GM18498 (cell line): ENCODE results near the gene ADAMTS7.
A peak's percentile ranks its signal among the peaks of the same experiment; 100 is the strongest.
"Not testable (repeated sequence)": the region's sequence is repeated elsewhere in the genome, so short reads cannot be mapped to it uniquely, and the experiment has no call there.

Experiments
- ATAC-seq: cut with Tn5 transposase; IDR thresholded peaks from one replicate; pipeline ENCODE4 v1.9.1; 2021; ENCODE audit warnings: mild to moderate bottlenecking, moderate library complexity; ENCODE audit not compliant: unreplicated experiment

The ADAMTS7 gene, protein sequence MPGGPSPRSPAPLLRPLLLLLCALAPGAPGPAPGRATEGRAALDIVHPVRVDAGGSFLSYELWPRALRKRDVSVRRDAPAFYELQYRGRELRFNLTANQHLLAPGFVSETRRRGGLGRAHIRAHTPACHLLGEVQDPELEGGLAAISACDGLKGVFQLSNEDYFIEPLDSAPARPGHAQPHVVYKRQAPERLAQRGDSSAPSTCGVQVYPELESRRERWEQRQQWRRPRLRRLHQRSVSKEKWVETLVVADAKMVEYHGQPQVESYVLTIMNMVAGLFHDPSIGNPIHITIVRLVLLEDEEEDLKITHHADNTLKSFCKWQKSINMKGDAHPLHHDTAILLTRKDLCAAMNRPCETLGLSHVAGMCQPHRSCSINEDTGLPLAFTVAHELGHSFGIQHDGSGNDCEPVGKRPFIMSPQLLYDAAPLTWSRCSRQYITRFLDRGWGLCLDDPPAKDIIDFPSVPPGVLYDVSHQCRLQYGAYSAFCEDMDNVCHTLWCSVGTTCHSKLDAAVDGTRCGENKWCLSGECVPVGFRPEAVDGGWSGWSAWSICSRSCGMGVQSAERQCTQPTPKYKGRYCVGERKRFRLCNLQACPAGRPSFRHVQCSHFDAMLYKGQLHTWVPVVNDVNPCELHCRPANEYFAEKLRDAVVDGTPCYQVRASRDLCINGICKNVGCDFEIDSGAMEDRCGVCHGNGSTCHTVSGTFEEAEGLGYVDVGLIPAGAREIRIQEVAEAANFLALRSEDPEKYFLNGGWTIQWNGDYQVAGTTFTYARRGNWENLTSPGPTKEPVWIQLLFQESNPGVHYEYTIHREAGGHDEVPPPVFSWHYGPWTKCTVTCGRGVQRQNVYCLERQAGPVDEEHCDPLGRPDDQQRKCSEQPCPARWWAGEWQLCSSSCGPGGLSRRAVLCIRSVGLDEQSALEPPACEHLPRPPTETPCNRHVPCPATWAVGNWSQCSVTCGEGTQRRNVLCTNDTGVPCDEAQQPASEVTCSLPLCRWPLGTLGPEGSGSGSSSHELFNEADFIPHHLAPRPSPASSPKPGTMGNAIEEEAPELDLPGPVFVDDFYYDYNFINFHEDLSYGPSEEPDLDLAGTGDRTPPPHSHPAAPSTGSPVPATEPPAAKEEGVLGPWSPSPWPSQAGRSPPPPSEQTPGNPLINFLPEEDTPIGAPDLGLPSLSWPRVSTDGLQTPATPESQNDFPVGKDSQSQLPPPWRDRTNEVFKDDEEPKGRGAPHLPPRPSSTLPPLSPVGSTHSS (N-terminal part only)

DNA sequence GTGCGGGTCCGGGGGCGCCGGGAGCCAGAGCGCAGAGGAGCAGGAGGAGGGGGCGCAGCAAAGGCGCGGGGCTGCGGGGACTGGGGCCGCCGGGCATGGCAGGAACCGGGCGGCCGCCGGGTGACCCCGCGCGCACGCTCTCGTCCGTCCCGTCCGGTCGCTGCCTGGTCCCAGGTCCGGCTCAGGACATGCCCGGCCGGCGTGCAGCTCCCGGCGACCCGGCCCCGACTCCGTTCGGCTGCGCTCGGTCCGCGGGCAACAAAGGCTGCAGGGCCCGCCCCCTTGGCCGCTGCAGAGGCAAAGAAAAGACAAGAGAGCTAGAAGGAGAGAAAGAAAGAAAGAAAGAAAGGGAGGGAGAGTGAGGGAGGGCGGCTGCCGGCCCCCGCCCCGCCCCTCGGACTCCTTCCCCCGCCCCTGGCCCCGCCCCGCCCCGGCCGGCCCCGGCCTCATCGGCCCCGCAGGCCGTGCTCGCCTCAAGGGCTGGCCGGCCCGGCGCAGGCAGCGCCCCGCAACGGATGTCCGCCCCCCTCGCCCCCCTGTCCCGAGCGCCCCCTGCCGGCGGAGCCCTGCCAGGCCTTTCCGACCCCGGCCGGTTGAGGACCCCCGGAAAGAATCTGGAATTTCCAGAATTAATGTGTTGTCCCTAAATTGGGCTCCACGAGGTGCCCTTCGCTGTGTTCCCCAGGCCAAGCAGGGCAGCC lies at the start of gene ADAMTS7:
Gene ADAMTS7 (minus strand): TSS at position 341 of the 701 bp plus-strand sequence. CDS start 244 bp downstream, at position 97.
- peak; percentile 67 for ATAC-seq

GRCh38 chr15:78859971-78860719 lies 48.9 kb upstream of the ADAMTS7 start:
- peak; percentile 86 for ATAC-seq

DNA sequence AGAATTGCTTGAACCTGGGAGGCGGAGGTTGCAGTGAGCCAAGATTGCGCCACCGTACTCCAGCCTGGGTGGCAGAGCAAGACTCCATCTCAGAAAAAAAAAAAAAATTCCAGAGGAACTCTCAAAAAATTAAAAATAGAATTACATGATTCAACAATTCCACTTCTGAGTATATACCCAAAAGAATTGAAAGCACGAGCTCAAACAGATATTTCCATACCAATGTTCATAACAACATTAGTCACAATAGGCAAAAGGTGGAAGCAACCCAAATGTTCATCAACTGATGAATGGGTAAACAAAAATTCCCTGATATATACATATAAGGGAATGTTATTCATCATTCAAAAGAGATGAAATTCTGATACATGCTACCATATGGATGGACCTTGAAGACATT lies 44.5 kb upstream of the ADAMTS7 start:
- no peak for ATAC-seq

- no peak for ATAC-seq
These were observed 43.6 kb upstream of the ADAMTS7 start for GRCh38 chr15:78854833-78855372.

GRCh38 chr15:78853500-78853899 lies 42.2 kb upstream of the ADAMTS7 start:
- no peak for ATAC-seq

- ATAC-seq, result no peak
These were observed 39.9 kb upstream of the ADAMTS7 start for GRCh38 chr15:78850941-78851755.

- no peak for ATAC-seq
These were observed 39.1 kb upstream of the ADAMTS7 start for GRCh38 chr15:78850352-78850751.

GRCh38 chr15:78847387-78847906 lies 36.2 kb upstream of the ADAMTS7 start:
- ATAC-seq, result not testable (repeated sequence)

DNA sequence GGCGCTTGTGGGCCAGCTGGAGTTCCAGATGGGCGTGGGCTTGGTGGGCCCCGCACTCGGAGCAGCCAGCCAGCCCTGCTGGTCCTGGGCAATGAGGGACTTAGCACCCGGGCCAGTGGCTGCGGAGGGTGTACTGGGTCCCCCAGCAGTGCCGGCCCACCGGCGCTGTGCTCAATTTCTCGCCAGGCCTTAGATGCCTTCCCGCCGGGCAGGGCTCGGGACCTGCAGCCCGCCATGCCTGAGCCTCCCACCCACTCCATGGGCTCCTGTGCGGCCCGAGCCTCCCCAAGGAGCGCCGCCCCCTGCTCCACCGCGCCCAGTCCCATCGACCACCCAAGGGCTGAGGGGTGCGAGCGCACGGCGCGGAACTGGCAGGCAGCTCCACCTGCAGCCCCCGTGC lies 35.6 kb upstream of the ADAMTS7 start:
- not testable (repeated sequence) for ATAC-seq

DNA sequence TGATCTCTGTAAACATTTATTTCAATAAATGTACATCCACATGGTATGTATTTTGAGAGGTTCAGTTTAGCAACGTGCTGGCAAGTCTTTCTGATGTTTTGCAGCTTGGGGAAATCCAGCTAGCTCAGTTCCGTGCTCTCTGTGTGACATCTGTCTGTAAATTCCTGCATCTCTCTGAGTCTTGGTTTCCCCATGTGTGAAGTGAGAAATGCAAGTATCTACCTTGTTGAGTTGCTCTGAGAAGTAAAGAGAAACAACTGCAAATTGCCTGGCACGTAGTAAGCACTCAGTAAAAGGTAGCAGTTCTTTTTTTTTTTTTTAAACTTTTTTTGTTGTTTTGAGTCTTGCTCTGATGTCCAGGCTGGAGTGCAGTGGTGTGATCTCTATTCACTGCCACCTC lies 31.3 kb upstream of the ADAMTS7 start:
- ATAC-seq, result no peak

DNA sequence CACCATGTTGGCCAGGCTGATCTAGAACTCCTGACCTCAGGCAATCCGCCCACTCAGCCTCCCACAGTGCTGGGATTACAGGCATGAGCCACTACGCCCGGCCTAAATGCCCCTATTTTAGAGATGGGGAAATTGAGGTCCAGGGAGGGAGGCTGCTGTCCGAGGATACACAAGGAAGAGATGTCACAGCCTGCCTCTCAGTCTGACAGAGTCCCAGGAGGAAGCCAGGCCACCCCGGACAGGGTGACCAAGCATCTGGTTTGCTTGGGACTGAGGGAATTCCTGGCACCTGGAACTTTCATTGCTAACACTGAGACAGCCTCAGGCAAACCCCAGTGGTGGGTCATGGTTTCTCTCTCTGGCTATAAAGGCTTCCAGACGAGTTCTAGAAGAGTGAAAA lies 30.6 kb upstream of the ADAMTS7 start:
- ATAC-seq, result no peak

GRCh38 chr15:78841376-78841706 lies 30.1 kb upstream of the ADAMTS7 start:
- no peak for ATAC-seq

DNA sequence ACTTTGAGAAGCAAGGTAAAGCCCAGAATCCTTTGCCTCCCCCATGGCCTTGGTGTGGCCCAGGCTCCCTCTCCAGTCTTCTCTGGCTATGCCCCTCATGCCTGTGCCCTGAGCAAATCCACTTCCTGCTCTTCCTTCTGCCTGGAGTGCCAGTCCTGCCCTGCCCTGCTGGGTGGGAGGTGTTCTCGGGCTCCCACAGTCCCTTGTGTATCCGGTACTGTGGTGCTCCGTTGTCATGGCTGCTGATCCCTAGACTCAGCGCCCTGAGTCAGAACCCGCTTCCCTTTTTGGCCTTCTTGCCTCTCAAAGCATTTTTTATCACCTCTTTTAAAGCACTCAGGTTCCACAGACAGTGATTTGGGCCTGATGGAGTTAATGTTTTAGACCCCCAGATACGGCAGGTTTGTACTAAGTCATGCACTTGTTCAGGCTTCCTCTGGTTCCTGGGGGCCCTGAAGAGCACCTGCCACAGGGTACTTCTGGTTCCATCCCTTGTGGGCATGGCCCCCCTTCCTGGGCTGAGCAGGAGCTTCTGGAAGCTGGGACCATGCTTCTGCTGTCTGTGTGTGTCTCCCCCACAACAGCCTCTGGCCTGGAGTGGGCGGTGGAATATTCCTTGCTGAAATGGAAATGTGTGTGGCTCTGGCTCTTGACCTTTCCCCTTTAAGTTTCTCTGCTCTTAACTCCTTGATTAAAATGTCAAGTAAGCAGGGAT lies 29.6 kb upstream of the ADAMTS7 start:
- ATAC-seq, result no peak

DNA sequence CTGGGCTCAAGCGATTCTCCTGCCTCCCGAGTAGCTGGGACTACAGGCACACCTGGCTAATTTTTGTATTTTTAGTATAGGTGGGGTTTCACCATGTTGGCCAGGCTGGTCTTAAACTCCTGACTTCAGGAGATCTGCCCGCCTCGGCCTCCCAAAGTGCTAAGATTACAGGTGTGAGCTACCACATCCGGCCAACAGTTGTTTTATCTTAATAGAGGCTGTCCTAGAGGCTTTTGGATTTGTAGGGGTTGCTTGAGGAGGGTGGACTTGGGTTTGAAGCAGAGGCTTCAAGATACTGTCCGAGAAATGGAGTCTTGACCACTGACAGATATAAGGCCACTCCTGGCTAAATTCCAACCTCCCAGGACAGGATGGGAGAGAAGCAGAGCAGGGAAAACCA lies 27.9 kb upstream of the ADAMTS7 start:
- not testable (repeated sequence) for ATAC-seq

GRCh38 chr15:78838489-78838888 lies 27.2 kb upstream of the ADAMTS7 start:
- ATAC-seq, result no peak

DNA sequence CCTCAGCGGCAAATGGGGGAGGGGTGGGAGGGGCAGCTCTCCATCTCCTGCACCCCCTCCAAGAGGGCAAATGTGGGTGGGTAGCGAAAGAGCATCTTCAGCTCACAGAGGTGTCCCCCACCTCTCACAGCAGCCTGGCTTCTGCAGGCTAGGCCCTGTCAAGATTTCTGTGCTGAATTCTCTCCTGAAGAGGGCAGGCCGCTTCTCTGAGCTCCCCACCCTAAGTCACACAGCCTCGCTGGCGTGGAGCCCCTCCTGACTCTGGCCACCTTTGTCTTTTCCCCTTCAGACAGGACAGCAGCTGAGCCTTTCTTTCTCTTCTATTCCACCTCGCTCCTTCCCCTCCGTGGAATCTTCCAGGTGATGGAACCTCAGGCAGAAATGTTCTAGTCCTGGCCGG lies 26.3 kb upstream of the ADAMTS7 start:
- ATAC-seq, result no peak

GRCh38 chr15:78837131-78837530 lies 25.9 kb upstream of the ADAMTS7 start:
- ATAC-seq, result no peak

DNA sequence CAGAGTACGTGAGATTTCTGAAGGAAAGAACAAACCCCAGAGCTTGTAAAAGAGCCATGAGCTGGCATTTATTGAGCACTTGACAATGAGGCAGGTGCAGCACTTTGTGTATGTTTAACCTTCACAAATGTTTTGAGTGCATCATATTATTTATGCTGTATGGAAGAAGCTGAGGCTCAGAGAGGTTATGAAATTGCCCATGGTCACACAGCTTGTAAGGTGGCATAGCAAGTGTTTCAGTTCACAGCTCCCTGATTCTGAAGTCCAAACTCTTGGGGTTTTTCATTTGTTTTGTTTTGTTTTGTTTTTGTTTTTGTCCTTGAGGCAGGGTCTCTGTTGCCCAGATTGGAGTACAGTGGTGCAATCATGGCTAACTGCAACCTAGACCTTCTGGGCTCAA lies 25.1 kb upstream of the ADAMTS7 start:
- no peak for ATAC-seq
